Limb (tissue), 2 donors: ENCODE results near the gene LRSAM1.
A peak's percentile ranks its signal among the peaks of the same experiment; 100 is the strongest.

Experiments used
- DNase-seq, 2 donors: peaks; one replicate each; pipeline ENCODE4 v3.0.0-alpha.2; 2016; ENCODE audit errors: extremely low spot score in 2 of 2

LRSAM1 gene

GRCh38 chr9:127516835-127517607 lies 65.7 kb downstream of the LRSAM1 start:
- no peak for DNase-seq

- no peak for DNase-seq
These were observed 66.3 kb downstream of the LRSAM1 start for GRCh38 chr9:127517620-127518019.

- no peak for DNase-seq
These were observed 67.0 kb downstream of the LRSAM1 start for GRCh38 chr9:127518091-127518856.

GRCh38 chr9:127519301-127520166 lies 68.2 kb downstream of the LRSAM1 start:
- peak; percentile 60 to 63 for DNase-seq

GRCh38 chr9:127520941-127521918 lies 69.9 kb downstream of the LRSAM1 start:
- peak; percentile 64 to 80 for DNase-seq

- DNase-seq: peak in 1 of 2 donors; percentile 76
These were observed 70.6 kb downstream of the LRSAM1 start for GRCh38 chr9:127521919-127522304.

- DNase-seq: no peak
These were observed 71.4 kb downstream of the LRSAM1 start for GRCh38 chr9:127522727-127523126.

- DNase-seq: no peak
These were observed 72.1 kb downstream of the LRSAM1 start for GRCh38 chr9:127523312-127523851.

GRCh38 chr9:127524373-127524772 lies 73.1 kb downstream of the LRSAM1 start:
- no peak for DNase-seq

GRCh38 chr9:127525401-127526188 lies 74.3 kb downstream of the LRSAM1 start:
- DNase-seq: no peak

- no peak for DNase-seq
These were observed 75.6 kb downstream of the LRSAM1 start for GRCh38 chr9:127526655-127527559.

GRCh38 chr9:127527560-127528268 lies 76.4 kb downstream of the LRSAM1 start:
- DNase-seq: no peak

- no peak for DNase-seq
These were observed 77.3 kb downstream of the LRSAM1 start for GRCh38 chr9:127528422-127529251.

GRCh38 chr9:127529671-127530070 lies 78.4 kb downstream of the LRSAM1 start:
- DNase-seq: no peak

GRCh38 chr9:127530206-127530941 lies 79.1 kb downstream of the LRSAM1 start:
- no peak for DNase-seq

GRCh38 chr9:127531676-127532075 lies 80.4 kb downstream of the LRSAM1 start:
- no peak for DNase-seq
